ENCODE results near the gene PLCG2.

DNA sequence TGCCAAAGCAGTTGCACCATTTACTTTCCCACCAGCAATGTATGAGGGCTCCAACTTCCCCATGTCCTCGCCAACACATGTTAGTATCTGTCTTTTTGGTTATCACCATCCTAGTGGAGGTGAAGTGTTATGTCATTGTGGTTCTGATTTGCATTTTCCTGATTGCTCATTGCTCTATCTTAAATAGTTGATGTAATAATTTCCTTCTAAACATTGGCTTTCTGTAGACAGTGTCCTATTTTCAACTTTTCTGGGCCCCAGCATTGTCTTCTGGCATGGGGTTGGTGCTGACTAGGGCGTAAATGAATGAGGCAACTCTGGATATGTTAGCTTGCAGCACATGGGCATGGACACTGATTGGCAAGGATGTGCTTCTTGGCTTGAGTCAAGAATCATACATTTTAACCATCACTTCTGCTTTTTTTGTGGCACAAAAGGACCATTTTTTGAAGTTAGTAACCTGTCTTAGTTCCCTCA, 25.1 kb downstream of the PLCG2 start:
- TF ChIP-seq POLR2A (IDR thresholded peaks at IDR 0.05) = no peak
- TF ChIP-seq, protein P1, sequence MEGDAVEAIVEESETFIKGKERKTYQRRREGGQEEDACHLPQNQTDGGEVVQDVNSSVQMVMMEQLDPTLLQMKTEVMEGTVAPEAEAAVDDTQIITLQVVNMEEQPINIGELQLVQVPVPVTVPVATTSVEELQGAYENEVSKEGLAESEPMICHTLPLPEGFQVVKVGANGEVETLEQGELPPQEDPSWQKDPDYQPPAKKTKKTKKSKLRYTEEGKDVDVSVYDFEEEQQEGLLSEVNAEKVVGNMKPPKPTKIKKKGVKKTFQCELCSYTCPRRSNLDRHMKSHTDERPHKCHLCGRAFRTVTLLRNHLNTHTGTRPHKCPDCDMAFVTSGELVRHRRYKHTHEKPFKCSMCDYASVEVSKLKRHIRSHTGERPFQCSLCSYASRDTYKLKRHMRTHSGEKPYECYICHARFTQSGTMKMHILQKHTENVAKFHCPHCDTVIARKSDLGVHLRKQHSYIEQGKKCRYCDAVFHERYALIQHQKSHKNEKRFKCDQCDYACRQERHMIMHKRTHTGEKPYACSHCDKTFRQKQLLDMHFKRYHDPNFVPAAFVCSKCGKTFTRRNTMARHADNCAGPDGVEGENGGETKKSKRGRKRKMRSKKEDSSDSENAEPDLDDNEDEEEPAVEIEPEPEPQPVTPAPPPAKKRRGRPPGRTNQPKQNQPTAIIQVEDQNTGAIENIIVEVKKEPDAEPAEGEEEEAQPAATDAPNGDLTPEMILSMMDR (IDR thresholded peaks at IDR 0.05) = no peak
